Activated T-helper 2 cell treated with anti-CD3 and anti-CD28 coated beads, Interferon-gamma antibody, Interleukin-2, Interleukin-4, amounts not matched to agents 10 μg/mL and 5 μg/mL and 100 μg/mL, durations not matched to agents 14 hours and 24 hours and 36 hours (primary cell): ENCODE measurements around the gene HMG20B. TPM values are rescaled to one million over a fixed set of nuclear protein-coding genes. Genes with fewer than 3 reads are reported as not detected.
"Not testable (repeated sequence)": the region's sequence is repeated elsewhere in the genome, so short reads cannot be mapped to it uniquely, and the experiment has no call there.

Source experiments
- DNase-seq: peaks from one replicate; pipeline ENCODE4 v3.0.0; 2021; ENCODE audit warnings: low spot score
- H3K27ac Mint-ChIP-seq: one replicate; pipeline ENCODE4 v1.8.0; 2021; ENCODE audit warnings: mixed read lengths
- H3K27me3 Mint-ChIP-seq: one replicate; pipeline ENCODE4 v1.8.0; 2021; ENCODE audit warnings: low read depth, mixed read lengths
- H3K36me3 Mint-ChIP-seq: one replicate; pipeline ENCODE4 v1.8.0; 2021; ENCODE audit warnings: low read depth, mixed read lengths
- H3K4me1 Mint-ChIP-seq: one replicate; pipeline ENCODE4 v1.8.0; 2021; ENCODE audit warnings: low read depth, mixed read lengths
- H3K4me3 Mint-ChIP-seq: one replicate; pipeline ENCODE4 v1.8.0; 2021; ENCODE audit warnings: low read depth, mild to moderate bottlenecking, moderate library complexity, mixed read lengths
- H3K9me3 Mint-ChIP-seq: one replicate; pipeline ENCODE4 v1.8.0; 2021; ENCODE audit warnings: mixed read lengths
- intact Hi-C: fragments of 100-400 bp; cut with micrococcal nuclease; formaldehyde crosslinking; loops from one replicate; pipeline ENCODE4 v1.15.1; 2023
- total RNA-seq: library from RNA; stranded (reverse); gene quantifications from 2 replicates; pipeline ENCODE4 v1.2.3, GENCODE V29; 2022

Gene HMG20B
- total RNA-seq, 1 donor from 2014 or later: 55.3 TPM

DNA sequence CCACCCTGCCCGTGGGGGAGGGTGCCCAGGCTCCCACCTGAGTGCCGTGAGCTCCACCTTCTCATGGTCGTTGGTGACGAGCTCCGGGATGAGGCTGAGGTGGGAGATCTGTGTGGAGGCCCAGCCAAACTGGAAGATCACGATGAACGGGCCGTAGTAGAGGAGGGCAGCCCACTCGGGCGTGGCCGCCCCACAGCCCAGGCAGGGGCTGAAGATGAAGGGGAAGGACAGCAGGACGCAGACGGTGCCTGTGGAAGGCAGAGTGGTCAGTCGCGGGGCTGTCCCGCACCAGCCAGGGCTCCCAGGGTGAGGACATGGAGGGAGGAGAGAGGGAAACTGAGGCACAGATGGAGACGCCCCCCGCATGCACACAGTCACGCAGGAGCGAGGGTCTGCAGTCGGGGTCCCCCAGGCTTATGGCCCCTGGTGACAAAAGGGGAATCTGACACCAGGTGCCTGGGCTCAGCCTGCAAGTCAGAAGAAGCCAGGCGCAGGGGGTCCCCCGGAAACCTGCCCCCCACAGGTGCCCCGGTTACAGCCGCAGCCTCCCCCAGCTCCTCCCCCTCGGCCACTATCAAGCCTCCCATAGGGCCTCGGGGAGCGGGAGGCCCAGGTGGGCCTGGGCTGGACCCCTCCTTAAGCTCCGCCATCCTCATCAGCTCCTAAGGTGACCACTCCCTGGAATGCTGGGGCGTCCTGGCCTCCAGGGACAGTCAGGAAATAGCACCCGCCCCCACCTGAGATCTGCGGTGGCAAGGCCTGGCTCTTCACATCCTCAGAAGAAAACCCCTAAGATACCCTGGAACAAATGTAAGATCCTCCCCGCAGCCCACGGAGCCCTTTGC lies 21.6 kb upstream of the HMG20B start:
- Mint-ChIP-seq H3K9me3 (no peaks in the 10 kb centered on the region), H3K4me1 (peaks cover 22% of the 10 kb centered on the region), H3K27me3 (no peaks in the 10 kb centered on the region), H3K4me3 (no peak overlapping the region), H3K36me3 (peaks cover 20% of the 10 kb centered on the region), H3K27ac (no peak overlapping the region)
- intact Hi-C loops: no loop called here
- no peak for DNase-seq

DNA sequence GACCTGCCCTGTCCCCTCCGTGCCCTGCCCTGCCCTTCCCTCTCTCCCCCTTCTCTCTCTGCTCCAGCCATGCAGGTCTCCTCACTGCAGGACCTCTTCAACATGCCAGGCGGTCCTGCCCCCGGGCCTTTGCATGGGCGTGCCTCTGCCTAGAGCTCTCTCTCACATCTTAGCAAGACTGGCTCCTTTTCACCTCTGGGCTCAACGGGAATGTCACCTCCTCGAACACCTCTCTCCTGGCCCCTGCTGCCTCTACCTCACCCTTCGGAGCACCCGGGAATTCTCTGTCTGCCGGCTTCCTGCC lies 21.0 kb upstream of the HMG20B start:
- Mint-ChIP-seq H3K27me3 (no peaks in the 10 kb centered on the region), H3K36me3 (peaks cover 23% of the 10 kb centered on the region), H3K4me1 (peaks cover 28% of the 10 kb centered on the region), H3K9me3 (no peaks in the 10 kb centered on the region), H3K4me3 (no peak overlapping the region), H3K27ac (no peak overlapping the region)
- intact Hi-C loops: no loop called here
- DNase-seq: no peak

DNA sequence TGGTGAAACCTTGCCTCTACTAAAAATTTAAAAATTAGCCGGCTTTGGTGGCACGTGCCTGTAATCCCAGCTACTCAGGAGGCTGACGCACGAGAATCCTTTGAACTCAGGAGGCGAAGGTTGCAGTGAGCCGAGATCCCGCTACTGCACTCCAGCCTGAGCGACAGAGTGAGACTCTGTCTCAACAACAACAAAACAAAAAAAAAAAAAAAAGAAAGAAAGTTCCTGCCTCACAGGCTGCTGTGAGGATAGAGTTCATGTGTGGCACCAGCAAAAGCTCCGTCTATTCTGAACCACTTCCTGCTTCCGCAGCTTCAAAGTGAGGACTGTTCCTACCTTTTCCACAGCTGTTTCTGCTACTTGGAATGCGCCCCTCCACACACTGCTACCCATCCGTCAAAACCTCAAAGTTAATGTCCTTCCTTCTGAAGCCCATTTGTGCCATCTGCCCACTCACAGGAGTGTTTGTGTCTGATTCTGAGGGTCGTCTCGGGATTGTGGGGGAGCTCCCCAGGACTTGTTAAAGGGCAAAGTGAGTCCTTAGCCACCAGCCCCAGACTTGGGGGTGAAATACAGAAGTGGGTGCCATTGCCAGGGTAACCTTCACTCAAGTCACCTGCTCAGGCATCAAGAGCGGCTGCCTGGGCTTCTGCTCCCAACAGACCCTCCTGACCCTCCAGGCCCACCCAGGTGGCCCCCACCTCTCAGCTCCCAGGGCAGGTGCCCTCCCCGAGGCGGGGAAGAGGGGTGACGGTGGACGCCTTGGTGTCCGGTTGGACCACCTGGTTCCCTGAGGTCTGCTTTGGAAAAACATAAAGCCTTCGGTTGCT lies 18.3 kb upstream of the HMG20B start:
- H3K27ac Mint-ChIP-seq: peak overlapping the region; percentile 69
- H3K36me3 Mint-ChIP-seq: peaks cover 18% of the 10 kb centered on the region
- H3K27me3 Mint-ChIP-seq: no peaks in the 10 kb centered on the region
- H3K9me3 Mint-ChIP-seq: no peaks in the 10 kb centered on the region
- peaks cover 35% of the 10 kb centered on the region for H3K4me1 Mint-ChIP-seq
- DNase-seq: peak; percentile 25
- peak overlapping the region; percentile 55 for H3K4me3 Mint-ChIP-seq
- intact Hi-C loops: loop anchor here (5.0 kb wide), 1 partner anchor 73 kb away; the partner anchor contains the start of gene CACTIN

DNA sequence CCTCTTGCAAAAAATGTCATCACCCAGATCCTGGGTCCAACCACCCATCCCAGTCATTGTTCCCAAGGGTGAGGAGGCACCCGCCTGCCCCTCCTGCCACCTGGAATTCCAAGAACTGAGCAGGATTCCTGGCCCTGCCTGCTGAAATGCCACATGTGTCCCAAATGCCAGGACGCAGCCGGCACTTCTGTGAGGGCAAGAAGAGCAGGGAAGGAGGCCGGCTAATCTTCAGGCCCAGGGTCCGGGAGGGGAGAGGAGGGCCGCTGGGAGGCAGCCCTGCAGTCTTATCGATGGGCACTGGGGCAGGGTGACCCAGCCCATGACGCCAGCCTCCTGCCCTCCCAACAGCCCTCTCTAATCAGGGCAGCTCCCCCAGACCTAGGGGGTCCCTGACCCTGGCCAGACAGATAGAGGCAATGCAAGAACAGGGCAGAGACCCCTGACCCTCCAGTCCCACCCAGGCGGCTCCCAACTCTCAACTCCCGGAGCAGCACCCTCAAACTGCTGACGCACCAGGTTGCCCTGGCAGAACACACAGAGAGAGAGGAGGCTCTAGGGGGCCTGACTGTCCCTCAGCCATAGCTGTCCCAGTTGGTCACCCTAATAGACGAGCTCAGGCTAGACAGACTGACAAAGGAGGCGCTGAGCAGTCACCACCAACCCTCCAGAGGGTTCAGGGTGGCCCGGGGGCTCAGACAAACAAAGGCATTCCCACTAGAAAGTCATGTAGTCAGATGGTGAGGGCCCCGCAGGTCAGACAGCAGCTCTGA lies 16.9 kb upstream of the HMG20B start:
- DNase-seq: no peak
- peaks cover 35% of the 10 kb centered on the region for H3K4me1 Mint-ChIP-seq
- no peaks in the 10 kb centered on the region for H3K27me3 Mint-ChIP-seq
- peak overlapping the region; percentile 98 for H3K4me3 Mint-ChIP-seq
- peak overlapping the region; percentile 84 for H3K27ac Mint-ChIP-seq
- peaks cover 16% of the 10 kb centered on the region for H3K36me3 Mint-ChIP-seq
- intact Hi-C loops: loop anchor here (2.0 to 5.0 kb wide), 2 partner anchors 49 to 71 kb away; partner anchors contain the start of genes CACTIN and FZR1
- no peaks in the 10 kb centered on the region for H3K9me3 Mint-ChIP-seq

DNA sequence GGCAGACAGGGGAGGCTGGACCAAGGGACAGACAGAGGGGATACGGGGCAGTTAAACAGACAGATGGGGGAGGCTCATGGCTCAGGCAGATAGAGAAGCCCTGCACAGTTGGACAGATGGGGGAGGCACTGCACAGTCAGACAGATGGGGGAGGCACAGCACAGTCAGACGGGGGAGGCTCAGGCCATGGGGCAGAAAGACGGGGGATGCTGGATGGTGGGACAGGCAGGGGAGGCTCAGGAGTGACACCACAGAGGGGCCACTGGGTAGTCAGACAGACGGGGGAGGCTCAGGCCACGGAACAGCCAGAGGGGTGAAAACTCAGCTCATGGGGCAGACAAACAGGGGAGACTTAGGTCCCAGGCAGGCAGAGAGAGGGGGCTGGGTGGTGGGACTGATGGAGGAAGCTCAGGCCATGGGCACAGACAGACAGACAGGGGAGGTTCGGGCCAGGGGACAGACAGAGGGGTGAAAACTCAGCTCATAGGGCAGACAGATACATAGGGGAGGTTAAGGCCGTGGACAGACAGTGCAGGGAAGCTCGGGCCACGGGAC lies 16.2 kb upstream of the HMG20B start:
- intact Hi-C loops: loop anchor here (2.0 to 5.0 kb wide), 2 partner anchors 50 to 71 kb away; partner anchors contain the start of genes CACTIN and FZR1
- Mint-ChIP-seq H3K27me3 (no peaks in the 10 kb centered on the region), H3K9me3 (no peaks in the 10 kb centered on the region), H3K27ac (peak overlapping the region; percentile 84), H3K4me3 (peak overlapping the region; percentile 98), H3K36me3 (peaks cover 15% of the 10 kb centered on the region), H3K4me1 (peaks cover 35% of the 10 kb centered on the region)
- no peak for DNase-seq

DNA sequence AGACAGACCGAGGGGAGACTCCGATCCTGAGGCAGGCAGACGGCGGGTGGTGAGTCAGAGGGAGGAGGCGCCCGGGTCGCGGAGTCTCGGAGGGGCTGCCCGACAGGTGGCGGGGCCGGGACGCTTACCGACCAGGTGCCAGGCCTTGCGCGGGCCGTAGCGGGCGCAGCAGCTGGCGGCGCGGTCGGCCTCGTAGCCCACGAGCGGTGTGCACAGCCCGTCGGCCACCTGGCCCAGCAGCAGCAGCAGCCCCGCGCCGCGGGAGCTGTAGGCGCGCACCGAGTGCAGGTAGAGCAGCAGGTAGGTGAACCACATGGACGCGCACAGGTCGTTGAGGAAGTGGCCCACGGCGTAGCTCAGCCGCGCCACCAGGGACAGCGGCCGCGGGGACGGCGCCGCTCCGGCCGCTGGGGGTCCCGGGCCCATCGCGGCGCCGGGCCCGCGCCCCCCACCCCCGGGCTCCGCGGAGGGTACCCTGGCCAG lies 15.7 kb upstream of the HMG20B start:
- peak overlapping the region; percentile 98 for H3K4me3 Mint-ChIP-seq
- no peaks in the 10 kb centered on the region for H3K27me3 Mint-ChIP-seq
- intact Hi-C loops: loop anchor here (1.0 to 5.0 kb wide), 3 partner anchors 15 to 70 kb away; partner anchors contain the start of genes CACTIN, FZR1 and HMG20B
- H3K9me3 Mint-ChIP-seq: no peaks in the 10 kb centered on the region
- peaks cover 33% of the 10 kb centered on the region for H3K4me1 Mint-ChIP-seq
- peaks cover 15% of the 10 kb centered on the region for H3K36me3 Mint-ChIP-seq
- peak overlapping the region; percentile 84 for H3K27ac Mint-ChIP-seq
- DNase-seq: peak; percentile 34

DNA sequence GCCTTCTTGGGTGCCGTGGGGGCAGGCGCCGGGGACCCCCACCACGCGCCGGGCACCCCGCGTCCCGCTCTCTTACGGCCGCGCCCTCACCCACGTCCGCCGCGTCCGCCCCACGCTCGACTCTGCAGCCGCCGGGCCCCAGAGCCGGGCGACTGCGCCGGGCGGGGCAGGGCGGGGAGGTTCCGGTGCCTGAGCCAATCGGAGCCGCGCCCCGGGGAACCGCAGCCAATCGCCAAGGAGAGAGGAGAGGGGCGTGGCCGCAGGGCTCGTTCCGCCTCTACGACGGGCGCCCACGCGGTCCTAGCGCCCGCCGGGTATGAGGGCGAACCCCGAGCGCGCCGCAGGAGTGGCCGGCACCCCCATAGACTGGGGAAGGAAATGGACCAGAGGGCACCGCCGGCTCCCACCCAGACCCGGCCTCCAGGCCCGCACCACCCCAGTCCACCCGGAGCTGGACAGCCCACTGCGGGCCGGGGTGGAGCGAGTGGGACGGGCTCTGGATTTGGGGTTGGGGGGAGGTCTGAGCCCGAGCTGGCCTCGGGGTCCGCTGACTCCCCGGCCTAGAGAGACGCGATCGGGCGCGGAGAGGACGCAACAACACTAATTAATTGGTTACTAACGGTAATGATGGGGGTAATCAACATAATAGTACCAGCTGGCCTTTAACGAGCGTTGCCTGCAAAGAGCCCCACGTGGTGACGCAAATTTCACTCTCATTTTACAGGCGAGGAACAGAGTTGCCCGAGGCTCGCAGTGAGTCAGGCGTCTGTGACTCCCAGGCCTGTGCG lies 15.1 kb upstream of the HMG20B start, which contains the start of gene MFSD12:
Gene MFSD12, minus strand, starts transcription at position 126 of the 788 bp plus-strand sequence. CDS start 183 bp downstream, outside the sequence.
- no peaks in the 10 kb centered on the region for H3K27me3 Mint-ChIP-seq

DNA sequence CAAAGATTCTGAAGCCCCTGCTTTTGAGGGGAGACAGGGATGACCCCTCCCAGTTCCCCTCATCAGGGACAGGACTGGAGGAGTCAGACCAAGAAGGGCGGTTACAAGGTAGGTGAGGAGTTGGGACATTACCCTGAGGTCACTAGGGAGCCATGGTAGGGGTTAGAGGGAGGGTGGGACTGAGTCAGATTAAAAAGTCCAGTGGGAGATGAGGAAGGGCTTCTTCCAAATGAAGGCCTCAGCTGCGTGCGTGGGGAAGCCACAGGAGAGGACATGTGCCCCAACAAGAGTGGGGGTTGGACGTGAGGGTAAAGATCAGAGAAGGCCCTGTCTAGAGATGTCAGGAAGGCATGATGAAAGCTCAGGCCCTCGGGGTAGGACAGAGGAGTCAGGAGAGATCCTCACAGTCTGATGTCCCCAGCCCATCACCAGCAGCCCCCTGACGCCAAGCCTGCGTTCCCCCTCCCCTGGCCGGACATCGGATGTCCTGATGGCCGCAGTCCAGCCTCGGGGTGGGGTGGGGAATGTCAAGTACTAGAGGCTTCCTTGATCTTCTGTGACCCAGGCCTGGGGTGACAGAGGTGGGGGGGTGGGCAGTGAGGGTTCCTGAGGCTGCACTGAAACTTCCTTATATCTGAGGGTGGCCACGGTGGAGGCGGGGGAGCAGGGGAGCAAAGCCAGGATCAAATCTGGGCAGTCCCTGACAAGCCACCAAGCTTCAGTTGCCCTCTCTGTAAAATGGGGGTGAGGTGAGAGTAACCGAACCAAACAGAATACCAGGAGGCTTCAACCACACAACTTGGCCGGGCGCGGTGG lies 8.8 kb upstream of the HMG20B start:
- intact Hi-C loops: no loop called here
- H3K36me3 Mint-ChIP-seq: no peaks in the 10 kb centered on the region
- H3K27me3 Mint-ChIP-seq: no peaks in the 10 kb centered on the region
- H3K4me1 Mint-ChIP-seq: peaks cover under 1% of the 10 kb centered on the region
- no peaks in the 10 kb centered on the region for H3K9me3 Mint-ChIP-seq
- DNase-seq: no peak
- no peak overlapping the region for H3K4me3 Mint-ChIP-seq
- H3K27ac Mint-ChIP-seq: no peak overlapping the region

More for the DNA sequence above, 15.1 kb upstream of the HMG20B start, which contains the start of gene MFSD12:
- Mint-ChIP-seq H3K4me1 (peaks cover 33% of the 10 kb centered on the region), H3K36me3 (peaks cover 15% of the 10 kb centered on the region), H3K27ac (peak within 1 kb of the TSS; percentile 85), H3K9me3 (no peaks in the 10 kb centered on the region), H3K4me3 (peak within 1 kb of the TSS; percentile 98)
- intact Hi-C loops: loop anchor here (1.0 to 5.0 kb wide), 3 partner anchors 15 to 70 kb away; partner anchors contain the start of genes CACTIN, FZR1 and HMG20B
- DNase-seq: peak; percentile 94

DNA sequence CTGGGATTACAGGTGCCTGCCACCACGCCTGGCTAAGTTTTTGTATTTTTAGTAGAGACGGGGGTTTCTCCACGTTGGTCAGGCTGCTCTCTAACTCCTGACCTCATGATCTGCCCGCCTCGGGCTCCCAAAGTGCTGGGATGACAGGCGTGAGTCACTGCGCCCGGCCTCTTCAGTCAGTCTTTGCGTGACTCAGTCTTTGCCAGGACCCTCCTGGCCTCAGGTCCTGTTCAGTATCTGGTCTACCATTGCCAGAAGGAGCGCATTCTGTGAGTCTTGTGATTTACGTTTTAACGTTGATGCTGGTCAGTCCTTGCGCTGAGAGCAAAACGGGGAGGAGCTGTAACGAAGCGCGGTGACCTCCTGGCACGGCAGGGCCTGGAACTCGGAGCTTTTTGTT lies 7.6 kb upstream of the HMG20B start:
- DNase-seq: no peak
- Mint-ChIP-seq H3K9me3 (no peaks in the 10 kb centered on the region), H3K4me1 (no peaks in the 10 kb centered on the region), H3K27me3 (no peaks in the 10 kb centered on the region), H3K36me3 (no peaks in the 10 kb centered on the region), H3K4me3 (no peak overlapping the region), H3K27ac (no peak overlapping the region)
- intact Hi-C loops: no loop called here

DNA sequence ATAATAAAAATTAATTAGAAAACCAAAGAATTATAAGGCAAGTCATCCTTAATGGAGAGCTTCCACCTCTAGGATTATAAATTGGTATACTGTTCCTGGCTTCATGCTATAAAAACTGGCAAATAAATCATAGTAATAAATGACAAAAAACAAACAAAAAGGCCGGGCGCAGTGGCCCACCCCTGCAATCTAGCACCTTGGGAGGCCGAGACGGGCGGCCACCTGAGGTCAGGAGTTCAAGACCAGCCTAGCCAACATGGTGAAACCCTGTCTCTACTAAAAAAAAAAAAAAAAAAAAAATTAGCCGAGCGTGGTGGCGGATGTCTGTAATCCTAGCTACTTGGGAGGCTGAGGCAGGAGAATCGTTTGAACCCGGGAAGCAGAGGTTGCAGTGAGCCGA lies 2.7 kb upstream of the HMG20B start:
- intact Hi-C loops, H3K36me3 Mint-ChIP-seq, DNase-seq, H3K4me1 Mint-ChIP-seq, H3K9me3 Mint-ChIP-seq, H3K4me3 Mint-ChIP-seq, H3K27ac Mint-ChIP-seq, H3K27me3 Mint-ChIP-seq: not testable (repeated sequence)

DNA sequence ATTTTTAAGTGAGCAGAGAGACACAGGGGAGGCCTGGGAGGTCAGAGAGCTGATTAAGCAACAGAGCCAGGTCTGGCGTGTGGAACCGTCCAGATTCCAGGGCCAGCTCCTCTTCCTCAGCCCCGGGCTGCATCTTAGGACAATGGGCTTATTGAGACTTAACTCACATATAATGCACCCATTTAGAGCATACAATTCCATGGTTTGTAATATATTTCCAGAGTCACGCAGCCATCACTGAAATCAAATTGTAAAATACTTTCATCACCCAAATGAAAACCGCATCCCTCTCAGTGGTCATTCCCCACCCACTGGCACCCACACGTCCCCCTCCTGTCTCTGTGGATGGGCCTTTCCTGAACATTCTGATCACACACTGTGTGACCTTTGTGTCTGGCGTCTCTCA lies 2.1 kb upstream of the HMG20B start:
- no peak for DNase-seq
- Mint-ChIP-seq H3K36me3 (peaks cover 12% of the 10 kb centered on the region), H3K9me3 (no peaks in the 10 kb centered on the region), H3K27me3 (no peaks in the 10 kb centered on the region), H3K4me3 (no peak overlapping the region), H3K4me1 (peaks cover 8% of the 10 kb centered on the region), H3K27ac (no peak overlapping the region)
- intact Hi-C loops: no loop called here
